HL-60 (cell line): ENCODE data around the gene ARMH3.

Experiments used
- DNase-seq, 2 experiments: peaks; one replicate each; pipeline ENCODE4 v3.0.0-alpha.2; 2010 to 2020; ENCODE audit warnings: low read depth in 1 of 2, low spot score in 1 of 2
- H3K27ac ChIP-seq: fragments of 250-450 bp; sonication (Bioruptor Pico); replicated peaks from 2 replicates; pipeline ENCODE4 v1.5.1; 2020; ENCODE audit warnings: mild to moderate bottlenecking, moderate library complexity
- H3K27me3 ChIP-seq: fragments of 250-450 bp; sonication (Bioruptor Pico); 2 replicates; pipeline ENCODE4 v1.5.1; 2021; ENCODE audit warnings: mild to moderate bottlenecking, moderate library complexity; ENCODE audit not compliant: insufficient read depth, poor library complexity, severe bottlenecking
- H3K4me3 ChIP-seq: replicated peaks from 2 replicates; pipeline ENCODE4 v1.5.1; 2011; ENCODE audit warnings: mild to moderate bottlenecking, control low read depth, low read length; ENCODE audit not compliant: insufficient read depth
- GABPA ChIP-seq: IDR thresholded peaks from 2 replicates; pipeline ENCODE4 v1.6.1; 2012; ENCODE audit warnings: low read depth
- POLR2AphosphoS5 ChIP-seq: IDR thresholded peaks from 2 replicates; pipeline ENCODE4 v1.6.1; 2012; ENCODE audit warnings: low read depth
- SPI1 ChIP-seq: IDR thresholded peaks from 2 replicates; pipeline ENCODE4 v1.6.1; 2012; ENCODE audit warnings: low read depth, mild to moderate bottlenecking, borderline replicate concordance
- TF ChIP-seq, protein P1 (sequence below): IDR thresholded peaks from one replicate; pipeline ENCODE4 v1.5.1; 2011; ENCODE audit warnings: low read length, control low read depth, inconsistent platforms; ENCODE audit not compliant: insufficient read depth
- TF ChIP-seq, protein P2 (sequence below): IDR thresholded peaks from 2 replicates; pipeline ENCODE4 v1.6.1; 2012; ENCODE audit warnings: low read depth; ENCODE audit not compliant: insufficient replicate concordance

Gene ARMH3

DNA sequence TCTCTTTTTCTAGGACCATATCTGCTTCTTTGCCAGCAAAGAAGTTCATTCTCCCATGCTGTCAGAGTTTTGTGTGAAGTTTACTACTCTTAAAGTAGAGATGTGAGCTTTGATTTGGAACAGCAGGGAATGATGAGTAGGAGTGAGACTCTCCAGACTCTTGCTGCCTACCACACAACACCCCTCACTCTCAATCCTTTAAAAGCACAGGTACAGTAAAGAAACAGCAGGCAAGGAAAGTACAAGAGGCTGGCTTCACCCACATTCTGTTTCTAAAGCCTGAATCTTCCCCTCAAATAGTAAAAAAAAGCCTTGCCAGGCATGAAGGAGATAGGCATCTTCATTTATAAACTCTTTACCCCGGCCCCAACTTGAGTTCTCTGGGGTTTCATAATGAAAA, 97.3 kb downstream of the ARMH3 start:
- no peak for TF ChIP-seq SPI1
- TF ChIP-seq, protein P1, sequence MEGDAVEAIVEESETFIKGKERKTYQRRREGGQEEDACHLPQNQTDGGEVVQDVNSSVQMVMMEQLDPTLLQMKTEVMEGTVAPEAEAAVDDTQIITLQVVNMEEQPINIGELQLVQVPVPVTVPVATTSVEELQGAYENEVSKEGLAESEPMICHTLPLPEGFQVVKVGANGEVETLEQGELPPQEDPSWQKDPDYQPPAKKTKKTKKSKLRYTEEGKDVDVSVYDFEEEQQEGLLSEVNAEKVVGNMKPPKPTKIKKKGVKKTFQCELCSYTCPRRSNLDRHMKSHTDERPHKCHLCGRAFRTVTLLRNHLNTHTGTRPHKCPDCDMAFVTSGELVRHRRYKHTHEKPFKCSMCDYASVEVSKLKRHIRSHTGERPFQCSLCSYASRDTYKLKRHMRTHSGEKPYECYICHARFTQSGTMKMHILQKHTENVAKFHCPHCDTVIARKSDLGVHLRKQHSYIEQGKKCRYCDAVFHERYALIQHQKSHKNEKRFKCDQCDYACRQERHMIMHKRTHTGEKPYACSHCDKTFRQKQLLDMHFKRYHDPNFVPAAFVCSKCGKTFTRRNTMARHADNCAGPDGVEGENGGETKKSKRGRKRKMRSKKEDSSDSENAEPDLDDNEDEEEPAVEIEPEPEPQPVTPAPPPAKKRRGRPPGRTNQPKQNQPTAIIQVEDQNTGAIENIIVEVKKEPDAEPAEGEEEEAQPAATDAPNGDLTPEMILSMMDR, result no peak
- TF ChIP-seq, protein P2, sequence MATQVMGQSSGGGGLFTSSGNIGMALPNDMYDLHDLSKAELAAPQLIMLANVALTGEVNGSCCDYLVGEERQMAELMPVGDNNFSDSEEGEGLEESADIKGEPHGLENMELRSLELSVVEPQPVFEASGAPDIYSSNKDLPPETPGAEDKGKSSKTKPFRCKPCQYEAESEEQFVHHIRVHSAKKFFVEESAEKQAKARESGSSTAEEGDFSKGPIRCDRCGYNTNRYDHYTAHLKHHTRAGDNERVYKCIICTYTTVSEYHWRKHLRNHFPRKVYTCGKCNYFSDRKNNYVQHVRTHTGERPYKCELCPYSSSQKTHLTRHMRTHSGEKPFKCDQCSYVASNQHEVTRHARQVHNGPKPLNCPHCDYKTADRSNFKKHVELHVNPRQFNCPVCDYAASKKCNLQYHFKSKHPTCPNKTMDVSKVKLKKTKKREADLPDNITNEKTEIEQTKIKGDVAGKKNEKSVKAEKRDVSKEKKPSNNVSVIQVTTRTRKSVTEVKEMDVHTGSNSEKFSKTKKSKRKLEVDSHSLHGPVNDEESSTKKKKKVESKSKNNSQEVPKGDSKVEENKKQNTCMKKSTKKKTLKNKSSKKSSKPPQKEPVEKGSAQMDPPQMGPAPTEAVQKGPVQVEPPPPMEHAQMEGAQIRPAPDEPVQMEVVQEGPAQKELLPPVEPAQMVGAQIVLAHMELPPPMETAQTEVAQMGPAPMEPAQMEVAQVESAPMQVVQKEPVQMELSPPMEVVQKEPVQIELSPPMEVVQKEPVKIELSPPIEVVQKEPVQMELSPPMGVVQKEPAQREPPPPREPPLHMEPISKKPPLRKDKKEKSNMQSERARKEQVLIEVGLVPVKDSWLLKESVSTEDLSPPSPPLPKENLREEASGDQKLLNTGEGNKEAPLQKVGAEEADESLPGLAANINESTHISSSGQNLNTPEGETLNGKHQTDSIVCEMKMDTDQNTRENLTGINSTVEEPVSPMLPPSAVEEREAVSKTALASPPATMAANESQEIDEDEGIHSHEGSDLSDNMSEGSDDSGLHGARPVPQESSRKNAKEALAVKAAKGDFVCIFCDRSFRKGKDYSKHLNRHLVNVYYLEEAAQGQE, result no peak
- TF ChIP-seq GABPA, result no peak
- TF ChIP-seq POLR2AphosphoS5, result no peak
- Histone ChIP-seq H3K27me3 (no peaks in the 10 kb centered on the region), H3K4me3 (no peak overlapping the region), H3K27ac (no peak overlapping the region)
- no peak for DNase-seq

GRCh38 chr10:101956898-101957297, 99.1 kb downstream of the ARMH3 start:
- Histone ChIP-seq H3K27me3 (no peaks in the 10 kb centered on the region), H3K27ac (no peak overlapping the region), H3K4me3 (no peak overlapping the region)
- TF ChIP-seq POLR2AphosphoS5, result no peak
- TF ChIP-seq, protein P1, result no peak
- TF ChIP-seq, protein P2, result no peak
- TF ChIP-seq GABPA, result no peak
- no peak for TF ChIP-seq SPI1
- DNase-seq, result no peak

GRCh38 chr10:101956117-101956516, 99.9 kb downstream of the ARMH3 start:
- TF ChIP-seq POLR2AphosphoS5 (no peak), GABPA (no peak)
- TF ChIP-seq, protein P2, result no peak
- H3K27me3 ChIP-seq, result no peaks in the 10 kb centered on the region
- H3K4me3 ChIP-seq, result no peak overlapping the region
- no peak overlapping the region for H3K27ac ChIP-seq
- no peak for DNase-seq
